A549 treated with Hydrocortisone at 1 μM for 4 hours (cell line): ENCODE results near the gene PIAS3. TPM values are rescaled to one million over a fixed set of nuclear protein-coding genes. Genes with fewer than 3 reads are reported as not detected.

Experiments
- total RNA-seq: library from RNA; stranded (reverse); fragments of 200-300 nt; extraction: Qiagen RNA extraction; gene quantifications from 5 replicates; pipeline ENCODE4 v1.2.3, GENCODE V29; 2022

PIAS3 gene
- 38.1 to 48.3 TPM (median 41.7 TPM) in 5 replicates for total RNA-seq

GRCh38 chr1:145858901-145859490, at the start of gene PIAS3:
Gene PIAS3, minus strand, starts transcription at chr1:145859081. Its CDS starts 91 bp downstream, at chr1:145858990.

GRCh38 chr1:145885738-145886287, 26.9 kb upstream of the PIAS3 start, which contains the start of gene ANKRD35:
Gene ANKRD35, minus strand, starts transcription at chr1:145885866. Its CDS starts 108 bp downstream, at chr1:145885758.

GRCh38 chr1:145845514-145846161, 13.2 kb downstream of the PIAS3 start, which contains the start of gene NUDT17:
Gene NUDT17, plus strand, starts transcription at chr1:145845630. Its CDS starts 11 bp downstream, at chr1:145845641.

GRCh38 chr1:145823565-145824498, 35.0 kb downstream of the PIAS3 start, which contains the start of the genes POLR3C and RNF115:
Gene POLR3C, plus strand, starts transcription at chr1:145824200. Its CDS starts 1,577 bp downstream, at chr1:145825777.
Gene RNF115, minus strand, starts transcription at chr1:145824095. Its CDS starts 222 bp downstream, at chr1:145823873.

Other genes with a start within 250 kb of the PIAS3 start
- gene PDZK1, start 151.7 kb downstream of the PIAS3 start, total RNA-seq, result 0.59 to 1.2 TPM (median 0.90 TPM) in 5 replicates
- 0.08 TPM in 1 of 5 replicates, not detected in the others for gene CD160, start 139.6 kb downstream of the PIAS3 start, total RNA-seq
- 11.2 to 13.9 TPM (median 13.5 TPM) in 5 replicates for gene RNF115, start 35.0 kb downstream of the PIAS3 start, total RNA-seq
- gene POLR3C, start 34.9 kb downstream of the PIAS3 start, total RNA-seq, result 34.7 to 43.8 TPM (median 38.0 TPM) in 5 replicates
- 6.5 to 8.0 TPM (median 7.1 TPM) in 5 replicates for gene NUDT17, start 13.5 kb downstream of the PIAS3 start, total RNA-seq
- 0.03 to 0.08 TPM (median 0.05 TPM) in 5 replicates for gene ANKRD35, start 26.8 kb upstream of the PIAS3 start, total RNA-seq
- 1.4 to 2.1 TPM (median 2.0 TPM) in 5 replicates for gene ITGA10, start 51.0 kb upstream of the PIAS3 start, total RNA-seq
- gene PEX11B, start 59.6 kb upstream of the PIAS3 start, total RNA-seq, result 32.2 to 39.7 TPM (median 37.6 TPM) in 5 replicates
- 218 to 249 TPM (median 223 TPM) in 5 replicates for gene RBM8A, start 68.4 kb upstream of the PIAS3 start, total RNA-seq
- 11.1 to 17.0 TPM (median 12.6 TPM) in 5 replicates for gene LIX1L, start 98.9 kb upstream of the PIAS3 start, total RNA-seq
- gene ANKRD34A, start 105.5 kb upstream of the PIAS3 start, total RNA-seq, result 0.18 to 0.53 TPM (median 0.27 TPM) in 5 replicates
- gene POLR3GL, start 105.6 kb upstream of the PIAS3 start, total RNA-seq, result 11.1 to 13.3 TPM (median 12.1 TPM) in 5 replicates
- 0.21 to 0.56 TPM (median 0.50 TPM) in 5 replicates for gene TXNIP, start 137.5 kb upstream of the PIAS3 start, total RNA-seq
- gene HJV, start 162.7 kb upstream of the PIAS3 start, total RNA-seq, result not detected in 5 replicates